Stimulated activated CD4-positive, alpha-beta T cell treated with anti-CD3 and anti-CD28 coated beads, TNF-alpha, amount 100 ng/mL, for 24 hours (primary cell): ENCODE data around the gene COLEC11.
"Not testable (repeated sequence)": the region's sequence is repeated elsewhere in the genome, so short reads cannot be mapped to it uniquely, and the experiment has no call there.

ENCODE experiments used
- DNase-seq, 3 experiments: peaks; one replicate each; pipeline ENCODE4 v3.0.0-alpha.2; 2020; ENCODE audit warnings: low read depth in 3 of 3

The COLEC11 gene

GRCh38 chr2:3604991-3605961 lies 10.4 kb downstream of the COLEC11 start:
- DNase-seq = no peak

GRCh38 chr2:3606028-3606369 lies 11.1 kb downstream of the COLEC11 start:
- no peak for DNase-seq

GRCh38 chr2:3606370-3607201 lies 11.7 kb downstream of the COLEC11 start:
- no peak for DNase-seq

GRCh38 chr2:3608373-3609278 lies 13.7 kb downstream of the COLEC11 start:
- DNase-seq = no peak

GRCh38 chr2:3609279-3609673 lies 14.4 kb downstream of the COLEC11 start:
- not testable (repeated sequence) for DNase-seq

- no peak for DNase-seq
These were observed 15.5 kb downstream of the COLEC11 start for GRCh38 chr2:3610415-3610814.

GRCh38 chr2:3610881-3611505 lies 16.1 kb downstream of the COLEC11 start:
- no peak for DNase-seq

GRCh38 chr2:3611589-3611988 lies 16.7 kb downstream of the COLEC11 start:
- no peak for DNase-seq

GRCh38 chr2:3612639-3613523 lies 18.0 kb downstream of the COLEC11 start:
- DNase-seq = no peak

GRCh38 chr2:3613524-3613905 lies 18.6 kb downstream of the COLEC11 start:
- DNase-seq = no peak

GRCh38 chr2:3614743-3615142 lies 19.8 kb downstream of the COLEC11 start:
- DNase-seq = not testable (repeated sequence)

- DNase-seq = not testable (repeated sequence)
These were observed 20.8 kb downstream of the COLEC11 start for GRCh38 chr2:3615541-3616200.

- not testable (repeated sequence) for DNase-seq
These were observed 21.7 kb downstream of the COLEC11 start for GRCh38 chr2:3616435-3617197.

- no peak for DNase-seq
These were observed 22.4 kb downstream of the COLEC11 start for GRCh38 chr2:3617198-3617890.

- no peak for DNase-seq
These were observed 23.5 kb downstream of the COLEC11 start for GRCh38 chr2:3618367-3618766.

- DNase-seq = no peak
These were observed 24.1 kb downstream of the COLEC11 start for GRCh38 chr2:3619033-3619432.

- DNase-seq = not testable (repeated sequence)
These were observed 24.7 kb downstream of the COLEC11 start for GRCh38 chr2:3619661-3620060.

- no peak for DNase-seq
These were observed 25.9 kb downstream of the COLEC11 start for GRCh38 chr2:3620834-3621233.
